Stimulated activated CD4-positive, alpha-beta T cell treated with anti-CD3 and anti-CD28 coated beads, Interleukin-15, amount 100 ng/mL, for 24 hours (primary cell): ENCODE measurements around the gene CFAP70.
"Not testable (repeated sequence)": the region's sequence is repeated elsewhere in the genome, so short reads cannot be mapped to it uniquely, and the experiment has no call there.

Experiments used
- DNase-seq: peaks from one replicate; pipeline ENCODE4 v3.0.0-alpha.2; 2020

The CFAP70 gene

DNA sequence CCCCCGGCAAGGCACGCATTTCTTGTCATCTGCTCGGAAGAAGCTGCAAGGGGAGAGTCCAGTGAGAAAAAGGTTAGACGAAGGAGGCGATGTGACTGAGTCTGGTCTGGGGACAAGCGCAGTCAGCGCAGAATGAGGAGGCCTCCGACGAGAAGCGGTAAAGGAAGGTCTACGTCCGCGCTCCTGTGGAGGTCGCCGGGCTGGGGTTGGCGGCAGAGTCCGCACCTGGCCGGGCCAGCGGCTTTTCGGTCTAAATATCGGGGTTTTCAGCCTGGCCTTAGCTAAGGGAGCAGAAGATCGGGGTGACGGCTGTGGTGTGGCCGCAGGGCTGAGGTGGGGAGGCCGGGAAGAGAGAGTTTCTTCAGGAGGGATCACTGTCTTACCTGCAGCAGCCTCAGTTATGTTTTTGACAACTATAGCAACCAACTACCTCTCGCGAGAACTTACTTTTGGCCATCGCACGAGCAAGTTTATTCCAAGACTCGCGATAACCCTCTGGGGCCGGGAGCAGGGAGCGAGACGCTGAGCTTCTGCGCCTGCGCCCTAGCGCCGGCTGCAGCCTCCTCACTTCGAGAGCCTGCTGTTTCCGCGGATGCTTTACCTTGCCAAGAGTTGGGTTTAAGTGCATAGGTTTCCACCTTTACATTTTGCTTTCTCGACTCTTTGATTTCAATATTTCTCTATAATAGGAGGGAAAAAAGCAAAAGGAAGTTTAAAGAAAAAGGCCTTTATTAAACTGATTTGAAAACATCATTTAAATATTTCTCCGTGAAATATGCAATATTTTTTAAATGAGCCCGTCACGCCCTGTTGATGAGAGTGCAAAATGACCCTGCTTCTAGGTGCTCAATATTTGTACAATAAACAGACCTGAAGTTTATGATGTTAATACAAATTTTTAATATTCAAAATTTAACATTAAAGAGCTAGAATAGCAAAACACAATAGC lies at the start of gene CFAP70:
Gene CFAP70 (minus strand): TSS at position 534 of the 949 bp plus-strand sequence. CDS start 4,068 bp downstream, outside the sequence.
- peak; percentile 94 for DNase-seq

DNA sequence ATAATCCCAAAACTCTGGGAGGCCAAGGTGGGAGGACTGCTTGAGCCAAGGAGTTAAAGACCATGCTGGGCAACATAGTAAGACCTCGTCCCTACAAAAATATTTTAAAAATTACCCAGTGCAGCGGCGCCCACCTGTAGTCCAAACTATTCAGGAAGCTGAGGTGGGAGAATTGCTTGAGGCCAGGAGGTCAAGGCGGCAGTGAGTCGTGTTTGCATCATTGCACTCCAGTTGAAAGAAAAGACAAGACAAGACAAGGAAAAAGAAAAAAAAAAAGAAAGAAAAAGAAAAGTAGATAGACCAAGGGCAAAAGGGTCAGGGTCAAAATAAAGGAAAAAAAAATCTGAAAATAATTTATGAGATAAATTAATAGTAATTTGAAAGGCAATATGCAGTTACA lies 49.4 kb upstream of the CFAP70 start:
- no peak for DNase-seq

DNA sequence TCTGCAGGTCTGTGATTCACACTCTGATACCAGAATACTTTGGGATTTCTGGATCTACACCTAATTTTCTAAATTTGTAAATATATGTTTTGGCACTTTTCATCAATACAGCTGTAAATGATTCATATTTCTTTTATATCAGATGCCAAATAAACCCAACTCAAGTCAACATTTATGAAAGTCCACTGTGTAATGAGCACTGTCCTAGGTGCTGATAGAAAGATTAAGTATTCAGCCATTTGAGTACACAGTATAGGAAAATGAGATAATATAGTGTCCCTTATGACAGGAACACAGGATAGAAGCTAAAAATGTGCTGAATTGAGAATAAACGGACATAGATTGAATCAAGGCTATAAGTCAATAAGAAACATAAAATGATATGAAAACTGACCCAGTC lies 48.8 kb upstream of the CFAP70 start:
- DNase-seq, result no peak

DNA sequence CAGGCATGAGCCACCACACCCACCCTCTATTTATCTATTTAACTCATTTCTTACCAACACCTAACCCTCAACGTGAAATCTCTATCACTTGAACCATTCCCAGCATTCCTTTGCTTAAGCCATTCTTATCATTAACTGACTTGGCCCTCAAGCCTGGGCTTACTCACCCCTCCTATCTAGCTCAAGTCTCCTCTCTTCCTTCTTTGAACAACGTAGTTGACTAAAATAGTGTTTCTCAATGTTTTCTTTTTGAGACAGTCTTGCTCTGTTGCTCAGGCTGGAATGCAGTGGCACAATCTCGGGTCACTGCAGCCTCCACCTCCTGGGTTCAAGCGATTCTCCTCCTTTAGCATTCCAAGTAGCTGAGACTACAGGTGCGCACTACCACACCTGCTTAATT lies 48.2 kb upstream of the CFAP70 start:
- DNase-seq, result no peak

DNA sequence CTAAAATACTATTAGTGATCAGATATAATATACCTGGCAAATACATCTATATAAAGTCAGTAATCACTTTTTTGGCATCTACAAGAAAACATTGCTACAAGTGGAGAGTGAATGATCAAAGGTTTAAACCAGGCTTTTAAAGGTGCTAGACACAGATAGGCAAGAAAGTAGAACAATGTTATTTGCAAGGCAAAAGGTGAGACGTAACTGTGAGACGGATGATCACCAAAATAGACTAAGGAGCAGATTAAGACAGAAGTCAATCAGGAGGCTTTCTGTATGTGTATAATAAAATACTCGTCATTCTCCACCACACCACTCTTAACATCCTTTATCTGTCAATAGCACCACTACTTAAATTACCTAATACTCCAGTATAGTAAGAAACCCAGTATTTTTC lies 46.9 kb upstream of the CFAP70 start:
- no peak for DNase-seq

DNA sequence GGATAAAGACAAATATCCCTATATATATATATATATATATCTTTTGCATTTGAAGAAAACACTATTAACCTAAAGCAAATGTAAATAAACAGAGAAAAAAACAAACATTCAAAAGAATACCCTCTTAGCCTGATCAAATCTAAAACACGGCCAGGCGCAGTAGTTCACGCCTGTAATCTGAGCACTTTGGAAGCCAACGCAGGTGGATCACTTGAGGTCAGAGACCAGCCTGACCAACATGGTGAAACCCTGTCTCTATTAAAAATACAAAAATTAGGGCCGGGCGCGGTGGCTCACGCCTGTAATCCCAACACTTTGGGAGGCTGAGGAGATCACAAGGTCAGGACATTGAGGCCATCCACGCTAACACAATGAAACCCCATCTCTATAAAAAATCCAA lies 46.0 kb upstream of the CFAP70 start:
- no peak for DNase-seq

DNA sequence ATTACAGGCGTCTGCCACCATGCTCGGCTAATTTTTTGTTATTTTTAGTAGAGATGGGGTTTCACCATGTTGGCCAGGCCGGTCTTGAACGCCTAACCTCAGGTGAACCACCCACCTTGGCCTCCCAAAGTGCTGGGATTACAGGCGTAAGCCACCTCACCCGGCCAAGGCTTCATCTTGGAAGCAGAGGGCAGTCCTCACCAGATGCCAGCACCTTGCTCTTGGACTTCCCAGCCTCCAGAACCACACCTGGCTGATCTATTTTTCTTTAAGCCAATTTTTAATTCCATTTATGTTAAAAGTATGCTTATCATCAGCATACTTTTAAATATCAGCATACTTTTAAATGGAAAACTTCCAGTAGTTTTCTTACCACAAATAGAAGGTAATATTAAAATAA lies 43.0 kb upstream of the CFAP70 start:
- DNase-seq, result no peak

DNA sequence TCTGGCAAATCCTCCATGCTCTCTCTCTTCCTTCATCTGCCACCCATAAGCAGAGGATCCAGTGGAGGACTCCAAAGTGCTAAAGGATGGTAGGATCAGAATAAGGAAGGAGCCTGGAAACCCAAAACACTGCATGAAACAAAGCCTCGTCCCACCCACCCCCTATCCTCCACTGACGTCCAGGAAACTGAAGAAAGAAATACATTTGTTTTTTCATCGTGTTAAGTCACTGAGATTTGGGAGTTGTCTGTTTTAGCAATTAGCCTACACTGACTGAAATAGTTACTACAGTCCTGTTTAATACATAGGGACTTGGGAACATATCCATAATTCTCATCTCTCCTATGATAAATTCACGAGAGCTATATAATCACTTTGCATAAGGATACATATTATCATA lies 40.4 kb upstream of the CFAP70 start:
- DNase-seq, result no peak

DNA sequence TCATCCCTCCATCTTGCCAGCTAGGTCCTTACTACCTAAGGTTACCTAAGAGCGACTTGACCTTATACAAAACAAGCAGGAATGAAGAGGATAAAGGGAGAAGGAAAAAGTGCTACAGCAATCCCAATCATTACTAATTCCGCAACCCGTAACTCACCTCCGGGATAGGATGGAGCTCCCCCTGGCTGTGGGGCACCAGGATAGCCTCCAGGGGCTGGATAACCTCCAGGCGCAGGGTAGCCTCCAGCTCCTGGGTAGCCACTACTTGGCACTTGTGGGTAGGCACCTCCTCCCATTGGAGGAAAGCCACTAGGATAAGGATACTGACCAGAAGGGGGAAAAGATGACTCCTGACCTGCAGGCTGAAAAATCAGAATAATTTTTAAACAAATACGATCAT lies 39.4 kb upstream of the CFAP70 start:
- no peak for DNase-seq

DNA sequence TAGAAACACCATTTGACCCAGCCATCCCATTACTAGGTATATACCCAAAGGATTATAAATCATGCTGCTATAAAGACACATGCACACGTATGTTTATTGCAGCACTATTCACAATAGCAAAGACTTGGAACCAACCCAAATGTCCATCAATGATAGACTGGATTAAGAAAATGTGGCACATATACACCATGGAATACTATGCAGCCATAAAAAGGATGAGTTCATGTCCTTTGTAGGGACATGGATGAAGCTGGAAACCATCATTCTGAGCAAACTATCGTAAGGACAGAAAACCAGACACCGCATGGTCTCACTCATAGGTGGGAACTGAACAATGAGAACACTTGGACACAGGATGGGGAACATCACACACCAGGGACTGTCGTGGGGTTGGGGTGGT lies 35.7 kb upstream of the CFAP70 start:
- DNase-seq, result not testable (repeated sequence)

DNA sequence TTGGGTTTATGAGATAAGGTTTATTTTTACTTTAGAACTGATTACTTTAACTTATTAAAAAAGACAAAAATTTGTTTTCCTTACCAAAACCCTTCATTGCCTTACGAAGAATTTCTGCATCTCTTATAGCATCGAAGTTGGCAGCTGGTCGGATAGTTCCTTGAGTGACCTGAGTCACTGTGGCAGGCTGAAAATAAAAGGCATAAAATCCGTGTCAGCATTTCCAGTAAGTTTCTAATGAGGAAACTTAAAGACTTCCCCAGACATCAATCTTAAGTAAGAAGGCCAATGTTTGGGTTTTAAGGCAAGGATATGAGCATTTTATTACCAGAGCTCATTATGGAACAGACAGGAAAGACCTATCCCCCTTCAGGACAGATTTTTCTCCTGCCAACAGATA lies 29.6 kb upstream of the CFAP70 start:
- no peak for DNase-seq

DNA sequence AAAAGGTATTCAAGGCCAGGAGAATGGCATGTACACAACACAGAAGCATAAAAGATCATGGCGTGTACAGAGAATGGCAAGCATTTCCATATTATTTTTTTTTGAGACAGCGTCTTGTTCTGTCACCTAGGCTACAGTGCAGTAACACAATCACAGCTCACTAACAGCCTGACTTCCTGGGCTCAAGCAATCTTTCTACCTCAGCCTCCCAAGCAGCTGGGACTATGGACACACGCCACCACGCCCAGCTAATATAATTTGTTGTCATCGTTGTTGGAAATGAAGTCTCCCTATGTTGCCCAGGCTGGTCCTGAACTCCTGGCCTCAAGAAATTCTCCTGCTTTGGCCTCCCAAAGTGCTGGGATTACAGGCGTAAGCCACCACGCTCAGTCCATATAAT lies 27.9 kb upstream of the CFAP70 start:
- no peak for DNase-seq

DNA sequence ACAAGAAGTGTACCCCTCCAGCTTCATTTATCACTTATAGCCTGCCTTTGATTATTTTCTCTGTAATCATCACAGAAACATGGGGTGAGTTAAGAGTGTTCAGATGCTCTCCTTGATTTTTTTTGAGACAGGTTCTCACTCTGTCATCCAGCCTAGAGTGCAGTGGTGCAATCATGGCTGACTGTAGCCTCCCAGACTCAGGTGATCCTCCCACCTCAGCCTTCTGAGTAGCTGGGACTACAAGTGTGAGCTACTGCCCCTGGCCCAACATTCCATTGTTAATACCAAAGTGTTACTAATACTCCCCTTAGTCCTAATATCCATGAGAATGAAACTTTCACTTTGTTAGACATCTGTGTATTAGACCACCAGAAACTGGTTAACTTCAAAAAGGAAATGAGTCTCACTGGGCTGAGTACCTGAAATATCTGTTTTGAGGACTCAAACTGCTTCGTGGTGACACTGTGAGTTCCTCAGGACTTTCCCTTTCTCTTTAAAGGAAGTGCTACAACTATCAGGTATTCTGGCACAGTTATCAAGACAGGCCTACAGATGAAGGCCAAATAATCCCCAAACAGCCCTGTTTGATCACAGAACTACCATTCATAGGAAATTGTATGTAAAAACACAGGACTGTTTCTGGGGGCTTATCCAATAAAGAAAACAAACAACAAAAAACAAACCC lies 20.5 kb upstream of the CFAP70 start:
- no peak for DNase-seq

DNA sequence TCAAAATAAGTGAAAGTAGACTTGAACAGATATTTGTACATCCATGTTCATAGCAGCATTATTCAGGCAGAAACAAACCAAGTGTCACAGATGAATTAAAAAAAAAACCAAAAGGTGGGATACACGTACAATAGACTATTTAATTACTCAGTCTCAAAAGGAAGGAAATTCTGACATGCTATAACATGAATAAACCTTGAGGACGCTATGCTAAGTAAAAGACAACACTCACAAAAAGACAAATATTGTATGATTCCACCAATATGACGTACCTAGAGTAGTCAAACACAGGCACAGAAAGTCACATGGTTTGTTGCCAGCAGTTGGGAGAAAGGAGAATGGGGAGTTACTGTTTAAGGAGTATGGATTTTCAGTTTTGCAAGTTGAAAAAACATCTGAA lies 18.0 kb upstream of the CFAP70 start:
- no peak for DNase-seq

DNA sequence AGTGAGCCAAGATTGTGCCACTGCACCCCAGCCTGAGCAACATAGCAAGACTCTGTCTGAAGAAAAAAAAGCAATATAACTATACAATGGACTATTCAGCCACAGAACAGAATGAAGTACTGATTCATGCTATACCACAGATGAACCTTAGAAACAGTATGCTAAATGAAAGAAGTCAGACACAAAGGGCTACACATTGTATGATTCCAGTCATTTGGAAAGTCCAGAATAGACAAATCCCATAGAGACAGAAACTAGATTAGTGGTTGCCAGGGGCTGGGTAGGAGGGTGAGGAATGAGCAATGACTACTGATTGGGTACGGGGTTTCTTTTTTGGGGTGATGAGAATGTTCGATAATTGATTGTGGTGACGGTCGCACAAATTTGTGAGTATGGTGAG lies 9.6 kb upstream of the CFAP70 start:
- peak; percentile 26 for DNase-seq

DNA sequence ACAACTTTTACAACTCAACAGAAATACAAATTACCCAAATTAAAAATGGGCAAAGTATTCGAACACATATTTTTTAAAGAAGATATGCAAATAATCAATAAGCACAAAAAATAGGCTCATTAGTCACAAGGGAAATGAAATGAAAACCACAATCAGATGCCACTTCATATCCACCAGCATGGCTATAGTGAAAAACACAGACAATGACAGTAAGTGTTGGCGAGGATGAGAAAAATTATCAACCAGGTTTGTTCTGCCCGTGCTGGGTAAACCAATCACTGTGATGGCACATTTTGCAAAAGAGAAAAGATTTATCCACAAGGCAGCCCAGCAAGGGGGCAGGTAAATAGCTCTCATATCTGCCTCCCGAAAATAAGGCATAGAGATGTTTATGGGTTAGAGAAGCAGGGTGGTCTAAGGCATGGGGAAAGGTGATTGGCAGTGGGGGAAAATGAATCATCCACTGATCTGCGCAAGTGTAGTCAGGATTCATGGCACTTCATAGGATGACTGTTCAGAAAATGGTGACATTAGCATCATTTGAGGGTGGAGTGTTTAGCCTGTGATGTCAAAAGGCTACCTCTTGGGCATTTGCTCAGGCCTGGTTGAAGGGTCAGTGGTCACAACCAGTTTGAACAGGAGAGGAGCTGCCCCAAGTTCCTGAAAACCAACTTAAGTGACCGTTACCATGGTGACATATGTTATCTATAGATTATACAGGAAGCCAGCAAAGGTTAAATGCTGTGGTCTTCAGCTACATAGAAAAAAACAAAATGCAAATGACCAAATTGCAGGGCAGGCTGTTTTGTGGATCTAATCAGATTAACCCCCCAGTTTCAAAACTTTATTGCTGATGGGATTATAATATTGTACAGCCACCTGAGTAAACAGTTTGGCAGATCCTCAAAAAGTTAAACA lies 8.0 kb upstream of the CFAP70 start:
- DNase-seq, result no peak

DNA sequence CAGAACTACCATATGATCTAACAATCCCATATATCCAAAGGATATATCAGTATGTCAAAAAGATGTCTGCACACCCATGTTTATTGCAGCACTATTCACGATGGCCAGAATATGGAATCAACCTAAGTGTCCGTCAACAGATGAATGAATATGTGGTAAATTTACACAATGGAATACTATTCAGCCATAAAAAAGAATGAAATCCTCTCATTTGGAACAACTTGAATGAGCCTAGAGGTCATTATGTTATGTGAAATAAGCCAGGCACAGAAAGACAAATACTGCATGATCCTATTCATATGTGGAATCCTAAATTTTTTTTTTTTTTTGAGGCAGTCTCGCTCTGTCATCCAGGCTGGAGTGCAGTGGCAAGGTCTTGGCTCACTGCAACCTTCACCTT lies 6.3 kb upstream of the CFAP70 start:
- no peak for DNase-seq

DNA sequence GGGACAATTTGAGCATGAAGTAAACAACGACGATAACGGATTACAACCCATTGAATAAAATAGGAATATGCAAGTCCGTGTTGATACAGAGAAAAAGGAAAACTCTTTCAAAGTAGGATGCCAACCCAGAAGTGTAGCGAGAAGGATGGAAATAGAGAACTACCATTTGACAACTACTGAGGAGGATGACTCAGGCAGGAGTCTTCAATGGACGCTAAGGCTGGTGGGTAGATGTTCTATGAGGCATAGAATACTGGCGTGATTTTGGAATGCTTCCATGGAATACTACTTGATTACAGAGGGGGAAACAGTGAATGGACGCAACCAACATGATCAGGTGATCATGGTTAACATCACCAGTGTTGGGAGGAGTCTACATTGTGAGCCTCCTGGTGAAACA lies 828 bp upstream of the CFAP70 start:
- DNase-seq, result no peak

DNA sequence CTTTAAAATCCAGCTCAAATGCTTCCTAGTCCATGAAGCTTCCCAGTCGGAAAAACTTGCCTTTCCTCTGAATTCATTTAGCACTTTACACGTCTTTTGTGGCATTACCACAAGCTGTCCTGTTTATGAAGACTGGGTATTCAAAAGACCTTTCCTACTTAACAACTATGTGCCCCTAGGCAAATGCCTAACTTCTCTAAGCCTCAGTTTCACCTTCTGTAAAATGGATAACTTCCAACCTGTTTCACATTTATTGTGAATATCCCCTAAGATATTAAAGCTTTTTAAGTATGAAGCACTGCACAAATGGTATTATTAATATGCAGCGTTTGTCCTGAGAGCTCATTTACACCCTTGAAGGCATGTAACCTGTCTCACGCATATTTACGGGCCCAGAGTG lies 843 bp downstream of the CFAP70 start:
- no peak for DNase-seq

DNA sequence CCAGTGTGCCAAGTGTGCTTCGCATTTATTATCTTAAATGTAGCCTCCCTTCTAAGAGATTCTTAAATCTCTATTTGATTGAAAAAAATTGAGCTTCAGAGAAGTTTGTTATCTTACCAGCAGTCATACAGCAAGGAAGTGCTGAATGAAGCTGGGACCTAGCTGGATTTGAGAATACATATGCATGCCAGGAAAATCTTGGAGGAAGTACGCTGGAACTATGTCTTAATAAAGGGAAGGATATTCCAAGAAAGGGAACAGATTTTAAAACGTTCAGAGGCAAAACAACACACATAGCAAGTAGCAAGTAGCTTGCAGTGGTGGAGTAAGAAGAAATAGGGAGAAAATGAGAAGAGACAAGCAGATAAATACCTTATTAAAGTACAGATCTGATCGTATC lies 1.5 kb downstream of the CFAP70 start:
- DNase-seq, result no peak

DNA sequence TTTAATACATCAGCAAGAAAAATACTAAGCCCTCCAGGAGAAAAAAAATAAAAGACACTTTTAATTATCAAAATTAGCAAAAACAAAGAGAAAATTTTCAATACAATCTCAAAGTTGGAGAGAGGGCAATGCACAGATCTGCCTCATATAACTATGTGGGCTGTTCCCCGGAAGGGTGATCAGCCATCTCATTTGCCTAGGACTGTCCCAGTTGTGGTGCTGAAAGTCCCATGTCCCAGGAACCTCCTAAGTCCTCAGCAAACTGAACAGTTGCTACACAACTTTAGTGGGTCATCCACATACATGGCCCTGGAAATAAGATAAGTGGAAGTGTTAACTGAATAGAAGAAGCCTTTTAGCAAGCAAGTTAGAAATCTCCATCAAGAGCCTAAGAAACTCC lies 14.4 kb downstream of the CFAP70 start:
- DNase-seq, result no peak

DNA sequence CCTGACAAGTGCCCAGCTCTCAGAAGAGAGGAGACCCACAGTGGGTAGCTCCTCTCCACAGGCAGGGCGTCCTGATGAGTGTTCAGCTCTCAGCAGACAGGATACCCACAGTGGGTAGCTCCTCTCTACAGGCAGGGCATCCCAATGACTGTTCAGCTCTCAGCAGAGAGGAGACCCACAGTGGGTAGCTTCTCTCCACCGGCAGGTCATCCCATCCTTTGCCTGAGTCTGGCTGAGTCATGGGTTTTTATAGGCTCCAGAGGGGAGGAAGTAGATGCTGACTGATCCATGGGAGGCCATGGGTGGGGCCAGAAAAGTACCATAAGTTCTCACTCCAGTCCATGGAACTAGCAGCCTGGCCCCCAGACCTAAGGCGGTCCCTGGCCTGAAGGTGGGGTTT lies 18.5 kb downstream of the CFAP70 start:
- no peak for DNase-seq

DNA sequence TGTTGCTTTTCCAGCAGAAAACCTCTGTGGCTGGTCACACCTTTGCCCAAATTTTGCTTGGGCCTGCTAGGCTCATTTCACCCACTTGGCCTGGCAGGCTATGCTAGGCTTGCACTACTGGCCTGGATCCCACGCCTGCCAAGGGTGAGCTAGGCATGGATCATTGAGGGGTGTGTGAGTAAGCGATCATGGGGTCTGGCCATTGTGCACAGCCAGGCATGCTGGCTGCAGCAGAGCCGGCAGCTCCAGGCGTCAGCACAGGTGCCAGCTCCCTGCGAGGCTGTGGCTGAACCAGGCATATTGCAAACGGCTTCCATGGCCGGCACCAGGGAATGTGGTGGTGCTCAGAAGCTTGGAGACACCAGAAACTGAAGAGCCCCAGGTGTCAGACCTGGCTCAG lies 19.2 kb downstream of the CFAP70 start:
- DNase-seq, result no peak
